ENCODE results near the gene DUSP18. TPM values are rescaled to one million over a fixed set of nuclear protein-coding genes. Genes with fewer than 3 reads are reported as not detected.

Gene DUSP18
- polyA plus RNA-seq, 3 donors: 13.2 to 34.5 (median 18.9) TPM

DNA sequence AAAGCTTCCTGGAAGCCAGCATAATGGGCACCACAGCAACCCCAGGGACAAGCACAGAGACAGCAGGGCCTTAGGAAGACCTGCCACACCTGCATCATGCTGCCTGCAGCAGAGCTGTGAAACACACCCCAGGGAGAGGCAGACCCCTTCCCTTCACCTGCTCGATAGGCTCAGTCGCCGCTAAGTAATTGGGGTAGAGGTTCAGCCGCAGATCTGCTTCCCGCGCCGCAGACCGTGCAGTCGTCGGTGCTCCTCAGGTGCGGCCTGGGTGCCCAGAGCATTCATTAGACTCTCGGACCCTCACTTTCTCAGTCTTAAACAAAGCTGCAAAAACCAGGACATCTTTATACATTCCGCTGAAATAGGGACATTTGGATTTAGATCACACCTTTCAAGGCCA lies 2.9 kb downstream of the DUSP18 start:
- no peak overlapping the region for H3K4me3 ChIP-seq (replicated peaks in 1 of 3; ENCODE audit: low read depth in 2 of 3, low read length in 3 of 3)
- H3K27ac ChIP-seq (ENCODE audit: low read depth in 1 of 2, low read length in 2 of 2): no peak overlapping the region
- no peaks in the 10 kb centered on the region for H3K9me3 ChIP-seq (replicated peaks in 1 of 2; ENCODE audit: control insufficient read depth in 1 of 2, insufficient read depth in 1 of 2, low read length in 2 of 2)
- H3K79me2 ChIP-seq (ENCODE audit: insufficient read depth, low read length): peaks cover 4% of the 10 kb centered on the region
- peaks cover 6 to 11% of the 10 kb centered on the region in 2 donors for H3K27me3 ChIP-seq (ENCODE audit: control insufficient read depth in 2 of 2, insufficient read depth in 2 of 2, low read length in 2 of 2)
- H3K27ac Mint-ChIP-seq: no peak overlapping the region
- peaks cover 47 to 54% of the 10 kb centered on the region in 2 donors for H3K36me3 Mint-ChIP-seq
- H3K27me3 Mint-ChIP-seq (ENCODE audit: low read depth in 3 of 3): peaks cover 9 to 17% (median 13%) of the 10 kb centered on the region in 3 donors
- H3K9me3 Mint-ChIP-seq: peaks cover 0 to 1% (median 0%) of the 10 kb centered on the region in 7 donors
- no peak overlapping the region for H3K4me2 ChIP-seq (replicated peaks; ENCODE audit: extremely low read depth, low read length, poor library complexity, severe bottlenecking)
- H3K36me3 ChIP-seq (replicated peaks in 1 of 2; ENCODE audit: control insufficient read depth in 1 of 2, insufficient read depth in 2 of 2, low read length in 2 of 2): peaks cover 34 to 59% of the 10 kb centered on the region in 2 donors
- TF ChIP-seq, protein P1, sequence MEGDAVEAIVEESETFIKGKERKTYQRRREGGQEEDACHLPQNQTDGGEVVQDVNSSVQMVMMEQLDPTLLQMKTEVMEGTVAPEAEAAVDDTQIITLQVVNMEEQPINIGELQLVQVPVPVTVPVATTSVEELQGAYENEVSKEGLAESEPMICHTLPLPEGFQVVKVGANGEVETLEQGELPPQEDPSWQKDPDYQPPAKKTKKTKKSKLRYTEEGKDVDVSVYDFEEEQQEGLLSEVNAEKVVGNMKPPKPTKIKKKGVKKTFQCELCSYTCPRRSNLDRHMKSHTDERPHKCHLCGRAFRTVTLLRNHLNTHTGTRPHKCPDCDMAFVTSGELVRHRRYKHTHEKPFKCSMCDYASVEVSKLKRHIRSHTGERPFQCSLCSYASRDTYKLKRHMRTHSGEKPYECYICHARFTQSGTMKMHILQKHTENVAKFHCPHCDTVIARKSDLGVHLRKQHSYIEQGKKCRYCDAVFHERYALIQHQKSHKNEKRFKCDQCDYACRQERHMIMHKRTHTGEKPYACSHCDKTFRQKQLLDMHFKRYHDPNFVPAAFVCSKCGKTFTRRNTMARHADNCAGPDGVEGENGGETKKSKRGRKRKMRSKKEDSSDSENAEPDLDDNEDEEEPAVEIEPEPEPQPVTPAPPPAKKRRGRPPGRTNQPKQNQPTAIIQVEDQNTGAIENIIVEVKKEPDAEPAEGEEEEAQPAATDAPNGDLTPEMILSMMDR (IDR thresholded peaks at IDR 0.05): no peak
- intact Hi-C loops (cut with micrococcal nuclease): loop anchor here in 1 of 2 donors (5.0 kb wide), 1 partner anchor 72 kb away; the partner anchor contains the start of gene PES1
- peaks cover 12% of the 10 kb centered on the region for H4K20me1 ChIP-seq (ENCODE audit: insufficient read depth, low read length)
- H2AFZ ChIP-seq (ENCODE audit: insufficient read depth, low read depth, low read length, poor library complexity, severe bottlenecking): no peak overlapping the region
- no peak for DNase-seq
- 100% methylated on average over 5 of the region's 13 CpGs for WGBS (ENCODE audit: insufficient coverage)
- H3K9ac ChIP-seq (ENCODE audit: insufficient read depth, low read length, poor library complexity, severe bottlenecking): no peak overlapping the region
- peaks cover 19 to 26% of the 10 kb centered on the region in 2 donors for H3K4me1 ChIP-seq (ENCODE audit: control insufficient read depth in 1 of 2, insufficient read depth in 2 of 2, low read length in 2 of 2)
- peaks cover 19% of the 10 kb centered on the region for H3K4me1 Mint-ChIP-seq
- no peak overlapping the region for H3K4me3 Mint-ChIP-seq

DNA sequence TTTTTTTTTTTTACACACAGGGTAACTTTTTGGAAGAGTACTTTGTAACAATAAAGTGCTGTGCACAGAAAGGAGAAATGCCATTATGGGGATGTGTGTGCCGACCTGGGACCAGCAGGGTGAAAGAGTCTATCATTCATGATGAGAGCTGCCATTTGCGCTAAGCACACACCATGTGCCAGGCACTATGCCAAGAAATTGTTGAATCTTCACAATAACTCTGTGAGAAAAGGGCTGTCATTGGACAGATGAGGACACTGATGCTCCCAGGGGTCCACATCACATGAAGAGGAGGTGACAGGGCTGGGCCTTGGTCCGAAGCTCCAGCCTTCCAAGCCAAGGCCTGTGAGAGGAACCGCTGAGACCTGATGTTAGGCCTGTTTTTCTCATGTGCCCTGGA lies 5.6 kb downstream of the DUSP18 start:
- H3K9me3 Mint-ChIP-seq: peaks cover 0 to 5% (median 3%) of the 10 kb centered on the region in 7 donors
- TF ChIP-seq, protein P1 (IDR thresholded peaks at IDR 0.05): no peak
- Histone ChIP-seq H3K36me3 (replicated peaks in 1 of 2; ENCODE audit: control insufficient read depth in 1 of 2, insufficient read depth in 2 of 2, low read length in 2 of 2) (peaks cover 34 to 63% of the 10 kb centered on the region in 2 donors), H3K27me3 (ENCODE audit: control insufficient read depth in 2 of 2, insufficient read depth in 2 of 2, low read length in 2 of 2) (no peaks in the 10 kb centered on the region), H3K4me1 (ENCODE audit: control insufficient read depth in 1 of 2, insufficient read depth in 2 of 2, low read length in 2 of 2) (peaks cover 9 to 14% of the 10 kb centered on the region in 2 donors), H3K9ac (ENCODE audit: insufficient read depth, low read length, poor library complexity, severe bottlenecking) (no peak overlapping the region), H3K4me2 (replicated peaks; ENCODE audit: extremely low read depth, low read length, poor library complexity, severe bottlenecking) (no peak overlapping the region), H4K20me1 (ENCODE audit: insufficient read depth, low read length) (peaks cover 12% of the 10 kb centered on the region), H2AFZ (ENCODE audit: insufficient read depth, low read depth, low read length, poor library complexity, severe bottlenecking) (no peak overlapping the region), H3K79me2 (ENCODE audit: insufficient read depth, low read length) (no peaks in the 10 kb centered on the region), H3K27ac (ENCODE audit: low read depth in 1 of 2, low read length in 2 of 2) (no peak overlapping the region), H3K4me3 (replicated peaks in 1 of 3; ENCODE audit: low read depth in 2 of 3, low read length in 3 of 3) (no peak overlapping the region), H3K9me3 (replicated peaks in 1 of 2; ENCODE audit: control insufficient read depth in 1 of 2, insufficient read depth in 1 of 2, low read length in 2 of 2) (no peaks in the 10 kb centered on the region)
- no peak for DNase-seq
- H3K36me3 Mint-ChIP-seq: peaks cover 52 to 71% of the 10 kb centered on the region in 2 donors
- H3K27me3 Mint-ChIP-seq (ENCODE audit: low read depth in 3 of 3): no peaks in the 10 kb centered on the region
- no peak overlapping the region for H3K4me3 Mint-ChIP-seq
- H3K27ac Mint-ChIP-seq: no peak overlapping the region
- WGBS (ENCODE audit: insufficient coverage): 93% methylated on average over 4 of the region's 4 CpGs
- H3K4me1 Mint-ChIP-seq: peaks cover 12% of the 10 kb centered on the region
- intact Hi-C loops (cut with micrococcal nuclease): no loop called here
